Stomach (tissue), 4 donors: Measurements from ENCODE around the gene CYGB.

Source experiments
- EP300 ChIP-seq: sonication (generic); formaldehyde crosslinking; IDR thresholded peaks from one replicate; pipeline ENCODE4 v1.6.1; 2017; ENCODE audit warnings: antibody characterized with exemption
- POLR2A ChIP-seq, 4 donors: fragments of 450-650 bp; IDR thresholded peaks; one replicate each; pipeline ENCODE4 v1.6.1; 2016; ENCODE audit warnings: antibody characterized with exemption in 4 of 4, control low read depth in 2 of 4, mild to moderate bottlenecking in 1 of 4, moderate library complexity in 1 of 4
- POLR2AphosphoS5 ChIP-seq, 3 donors: sonication (generic); formaldehyde crosslinking; IDR thresholded peaks; one replicate each; pipeline ENCODE4 v1.6.1; 2016; ENCODE audit warnings: antibody characterized with exemption in 3 of 3
- TF ChIP-seq, protein P1 (sequence below), 7 experiments: fragments of 450-650 bp in 4 of 7; fragments of 200-600 bp in 3 of 7; sonication (generic) in 3 of 7; IDR thresholded peaks; one replicate each; pipeline ENCODE4 v1.5.1; 2016 to 2019; ENCODE audit warnings: antibody characterized with exemption in 7 of 7, control low read depth in 2 of 7, mild to moderate bottlenecking in 1 of 7

DNA sequence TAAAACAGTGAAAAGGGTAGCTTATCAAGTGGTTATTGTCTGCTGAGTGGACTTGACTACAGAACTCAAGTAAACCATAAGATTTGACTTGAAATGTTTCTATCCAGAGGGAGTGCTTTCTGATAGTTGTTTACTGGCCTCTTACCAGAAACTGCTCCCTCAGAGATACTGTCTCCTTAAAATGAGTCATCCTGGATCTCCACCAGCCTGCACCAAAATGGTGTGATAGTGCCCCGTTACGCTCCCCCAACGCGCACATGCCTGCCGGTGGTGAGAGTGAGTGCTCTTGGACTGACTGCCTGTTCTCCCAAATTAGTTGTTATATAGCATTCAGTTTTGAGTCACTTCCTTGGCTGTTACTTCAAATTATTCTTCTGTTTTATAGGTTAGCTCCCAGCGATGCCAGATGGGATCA, 25.2 kb upstream of the CYGB start:
- TF ChIP-seq EP300 (no peak), POLR2A (IDR thresholded peaks at IDR 0.05) (no peak), POLR2AphosphoS5 (IDR thresholded peaks at IDR 0.05) (peak in 1 of 3 donors; percentile 13)
- TF ChIP-seq, protein P1, sequence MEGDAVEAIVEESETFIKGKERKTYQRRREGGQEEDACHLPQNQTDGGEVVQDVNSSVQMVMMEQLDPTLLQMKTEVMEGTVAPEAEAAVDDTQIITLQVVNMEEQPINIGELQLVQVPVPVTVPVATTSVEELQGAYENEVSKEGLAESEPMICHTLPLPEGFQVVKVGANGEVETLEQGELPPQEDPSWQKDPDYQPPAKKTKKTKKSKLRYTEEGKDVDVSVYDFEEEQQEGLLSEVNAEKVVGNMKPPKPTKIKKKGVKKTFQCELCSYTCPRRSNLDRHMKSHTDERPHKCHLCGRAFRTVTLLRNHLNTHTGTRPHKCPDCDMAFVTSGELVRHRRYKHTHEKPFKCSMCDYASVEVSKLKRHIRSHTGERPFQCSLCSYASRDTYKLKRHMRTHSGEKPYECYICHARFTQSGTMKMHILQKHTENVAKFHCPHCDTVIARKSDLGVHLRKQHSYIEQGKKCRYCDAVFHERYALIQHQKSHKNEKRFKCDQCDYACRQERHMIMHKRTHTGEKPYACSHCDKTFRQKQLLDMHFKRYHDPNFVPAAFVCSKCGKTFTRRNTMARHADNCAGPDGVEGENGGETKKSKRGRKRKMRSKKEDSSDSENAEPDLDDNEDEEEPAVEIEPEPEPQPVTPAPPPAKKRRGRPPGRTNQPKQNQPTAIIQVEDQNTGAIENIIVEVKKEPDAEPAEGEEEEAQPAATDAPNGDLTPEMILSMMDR (IDR thresholded peaks at IDR 0.05) = no peak
